A549 (cell line): ENCODE results near the gene FHIT.

Experiments used
- CBX8 ChIP-seq: fragments of 200-600 bp; sonication (generic); IDR thresholded peaks from 2 replicates; pipeline ENCODE4 v1.6.1; 2016
- CHD4 ChIP-seq: fragments of 200-600 bp; sonication (generic); IDR thresholded peaks from 2 replicates; pipeline ENCODE4 v1.6.1; 2016; ENCODE audit warnings: antibody characterized with exemption, mild to moderate bottlenecking, borderline replicate concordance
- EHMT2 ChIP-seq: fragments of 200-600 bp; sonication (generic); IDR thresholded peaks from 2 replicates; pipeline ENCODE4 v1.6.1; 2016; ENCODE audit warnings: antibody characterized with exemption, low read depth, mild to moderate bottlenecking, moderate library complexity
- EP300 ChIP-seq, 2 experiments: fragments of >200 bp; sonication (Bioruptor Twin); formaldehyde crosslinking; IDR thresholded peaks; 2 replicates in 1 of 2; 3 replicates in 1 of 2; pipeline ENCODE4 v1.6.1; 2016 to 2017
- ESRRA ChIP-seq: fragments of 150-350 bp; IDR thresholded peaks from 2 replicates; pipeline ENCODE4 v1.6.1; 2014; ENCODE audit warnings: mild to moderate bottlenecking, low read length, borderline replicate concordance
- MAZ ChIP-seq: fragments of 150-350 bp; IDR thresholded peaks from 2 replicates; pipeline ENCODE4 v1.6.1; 2014; ENCODE audit warnings: antibody characterized with exemption, low read depth, low read length, borderline replicate concordance
- POLR2A ChIP-seq: IDR thresholded peaks from 2 replicates; pipeline ENCODE4 v1.6.1; 2012; ENCODE audit warnings: mild to moderate bottlenecking, low read length
- SREBF2 ChIP-seq: fragments of 450-650 bp; IDR thresholded peaks from 2 replicates; pipeline ENCODE4 v1.6.1; 2014; ENCODE audit warnings: mild to moderate bottlenecking, moderate library complexity
- ZNF302 ChIP-seq: fragments of 250-450 bp; sonication (Bioruptor Pico); IDR thresholded peaks from 2 replicates; pipeline ENCODE4 v1.9.0; 2021; ENCODE audit warnings: inconsistent platforms, mild to moderate bottlenecking, moderate library complexity
- TF ChIP-seq, protein P1 (sequence below): fragments of >200 bp; sonication (Bioruptor Twin); formaldehyde crosslinking; IDR thresholded peaks from 3 replicates; pipeline ENCODE4 v1.5.1; 2016
- TF ChIP-seq, protein P2 (sequence below): fragments of 200-600 bp; sonication (generic); IDR thresholded peaks from 2 replicates; pipeline ENCODE4 v1.6.1; 2016; ENCODE audit warnings: antibody characterized with exemption, mild to moderate bottlenecking, moderate library complexity

DNA sequence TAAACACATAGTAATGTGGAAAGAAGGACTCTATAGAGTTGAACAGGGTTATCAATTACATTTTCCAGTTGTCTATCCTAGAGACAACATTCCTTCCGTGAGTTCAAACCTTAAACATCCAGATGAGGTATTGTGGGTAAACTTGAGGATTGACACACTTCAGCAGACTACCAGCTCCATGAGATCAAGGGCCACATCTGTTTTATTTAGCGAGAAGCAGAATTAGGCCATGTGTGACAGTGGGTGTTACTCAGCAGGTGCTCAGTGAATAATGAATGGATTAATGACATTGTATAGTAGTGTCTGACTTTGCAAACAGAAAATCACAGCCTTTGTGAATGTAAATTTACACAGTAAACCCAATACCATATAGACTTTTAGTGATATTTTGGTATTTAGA lies 1260.3 kb downstream of the FHIT start:
- TF ChIP-seq, protein P1, sequence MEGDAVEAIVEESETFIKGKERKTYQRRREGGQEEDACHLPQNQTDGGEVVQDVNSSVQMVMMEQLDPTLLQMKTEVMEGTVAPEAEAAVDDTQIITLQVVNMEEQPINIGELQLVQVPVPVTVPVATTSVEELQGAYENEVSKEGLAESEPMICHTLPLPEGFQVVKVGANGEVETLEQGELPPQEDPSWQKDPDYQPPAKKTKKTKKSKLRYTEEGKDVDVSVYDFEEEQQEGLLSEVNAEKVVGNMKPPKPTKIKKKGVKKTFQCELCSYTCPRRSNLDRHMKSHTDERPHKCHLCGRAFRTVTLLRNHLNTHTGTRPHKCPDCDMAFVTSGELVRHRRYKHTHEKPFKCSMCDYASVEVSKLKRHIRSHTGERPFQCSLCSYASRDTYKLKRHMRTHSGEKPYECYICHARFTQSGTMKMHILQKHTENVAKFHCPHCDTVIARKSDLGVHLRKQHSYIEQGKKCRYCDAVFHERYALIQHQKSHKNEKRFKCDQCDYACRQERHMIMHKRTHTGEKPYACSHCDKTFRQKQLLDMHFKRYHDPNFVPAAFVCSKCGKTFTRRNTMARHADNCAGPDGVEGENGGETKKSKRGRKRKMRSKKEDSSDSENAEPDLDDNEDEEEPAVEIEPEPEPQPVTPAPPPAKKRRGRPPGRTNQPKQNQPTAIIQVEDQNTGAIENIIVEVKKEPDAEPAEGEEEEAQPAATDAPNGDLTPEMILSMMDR: no peak
- TF ChIP-seq MAZ: no peak
- no peak for TF ChIP-seq CHD4
- TF ChIP-seq, protein P2, sequence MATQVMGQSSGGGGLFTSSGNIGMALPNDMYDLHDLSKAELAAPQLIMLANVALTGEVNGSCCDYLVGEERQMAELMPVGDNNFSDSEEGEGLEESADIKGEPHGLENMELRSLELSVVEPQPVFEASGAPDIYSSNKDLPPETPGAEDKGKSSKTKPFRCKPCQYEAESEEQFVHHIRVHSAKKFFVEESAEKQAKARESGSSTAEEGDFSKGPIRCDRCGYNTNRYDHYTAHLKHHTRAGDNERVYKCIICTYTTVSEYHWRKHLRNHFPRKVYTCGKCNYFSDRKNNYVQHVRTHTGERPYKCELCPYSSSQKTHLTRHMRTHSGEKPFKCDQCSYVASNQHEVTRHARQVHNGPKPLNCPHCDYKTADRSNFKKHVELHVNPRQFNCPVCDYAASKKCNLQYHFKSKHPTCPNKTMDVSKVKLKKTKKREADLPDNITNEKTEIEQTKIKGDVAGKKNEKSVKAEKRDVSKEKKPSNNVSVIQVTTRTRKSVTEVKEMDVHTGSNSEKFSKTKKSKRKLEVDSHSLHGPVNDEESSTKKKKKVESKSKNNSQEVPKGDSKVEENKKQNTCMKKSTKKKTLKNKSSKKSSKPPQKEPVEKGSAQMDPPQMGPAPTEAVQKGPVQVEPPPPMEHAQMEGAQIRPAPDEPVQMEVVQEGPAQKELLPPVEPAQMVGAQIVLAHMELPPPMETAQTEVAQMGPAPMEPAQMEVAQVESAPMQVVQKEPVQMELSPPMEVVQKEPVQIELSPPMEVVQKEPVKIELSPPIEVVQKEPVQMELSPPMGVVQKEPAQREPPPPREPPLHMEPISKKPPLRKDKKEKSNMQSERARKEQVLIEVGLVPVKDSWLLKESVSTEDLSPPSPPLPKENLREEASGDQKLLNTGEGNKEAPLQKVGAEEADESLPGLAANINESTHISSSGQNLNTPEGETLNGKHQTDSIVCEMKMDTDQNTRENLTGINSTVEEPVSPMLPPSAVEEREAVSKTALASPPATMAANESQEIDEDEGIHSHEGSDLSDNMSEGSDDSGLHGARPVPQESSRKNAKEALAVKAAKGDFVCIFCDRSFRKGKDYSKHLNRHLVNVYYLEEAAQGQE: no peak
- TF ChIP-seq ESRRA: no peak
- TF ChIP-seq POLR2A: no peak
- no peak for TF ChIP-seq EHMT2
- no peak for TF ChIP-seq CBX8
- no peak for TF ChIP-seq EP300 (IDR thresholded peaks at IDR 0.05)
- TF ChIP-seq SREBF2: no peak
- no peak for TF ChIP-seq ZNF302
